Mesenteric fat pad (tissue), 1 donor: ENCODE data around the gene DIPK1B. TPM values are rescaled to one million over a fixed set of nuclear protein-coding genes. Genes with fewer than 3 reads are reported as not detected.
"Not testable (repeated sequence)": the region's sequence is repeated elsewhere in the genome, so short reads cannot be mapped to it uniquely, and the experiment has no call there.

ENCODE experiments used
- DNase-seq: peaks from one replicate; pipeline ENCODE4 v3.0.0-alpha.2; 2020; ENCODE audit warnings: low spot score
- total RNA-seq: library from RNA; stranded (reverse); fragmentation: NEBNext Ultra II Directional; extraction: Animal tissue kit (Norgen Biotek cat#: 25700); gene quantifications from one replicate; pipeline ENCODE4 v1.2.1, GENCODE V29; 2021
- donor health status: DM: yes; HTN: yes; CAD: no.

The DIPK1B gene
- total RNA-seq, 1 donor from 2014 or later: 3.9 TPM

- no peak for DNase-seq
These were observed 13.6 kb upstream of the DIPK1B start for GRCh38 chr9:136698635-136699246.

DNA sequence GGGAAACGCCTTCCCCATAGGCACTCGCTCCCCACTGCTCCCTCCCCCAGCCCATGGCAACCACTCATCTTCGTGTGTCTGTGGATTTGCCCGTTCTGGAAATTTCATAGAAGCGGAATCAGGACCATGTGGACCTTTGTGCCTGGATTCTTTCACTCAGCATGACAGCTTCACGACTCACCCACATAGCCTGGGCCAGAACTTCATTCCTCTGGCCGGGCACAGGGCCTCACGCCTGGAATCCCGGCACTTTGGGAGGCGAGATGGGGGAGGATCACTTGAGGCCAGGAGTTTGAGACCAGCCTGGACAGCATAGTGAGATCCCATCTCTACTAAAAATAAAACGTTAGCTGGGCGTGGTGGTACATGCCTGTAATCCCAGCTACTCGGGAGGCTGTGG, 12.1 kb upstream of the DIPK1B start:
- DNase-seq: no peak

DNA sequence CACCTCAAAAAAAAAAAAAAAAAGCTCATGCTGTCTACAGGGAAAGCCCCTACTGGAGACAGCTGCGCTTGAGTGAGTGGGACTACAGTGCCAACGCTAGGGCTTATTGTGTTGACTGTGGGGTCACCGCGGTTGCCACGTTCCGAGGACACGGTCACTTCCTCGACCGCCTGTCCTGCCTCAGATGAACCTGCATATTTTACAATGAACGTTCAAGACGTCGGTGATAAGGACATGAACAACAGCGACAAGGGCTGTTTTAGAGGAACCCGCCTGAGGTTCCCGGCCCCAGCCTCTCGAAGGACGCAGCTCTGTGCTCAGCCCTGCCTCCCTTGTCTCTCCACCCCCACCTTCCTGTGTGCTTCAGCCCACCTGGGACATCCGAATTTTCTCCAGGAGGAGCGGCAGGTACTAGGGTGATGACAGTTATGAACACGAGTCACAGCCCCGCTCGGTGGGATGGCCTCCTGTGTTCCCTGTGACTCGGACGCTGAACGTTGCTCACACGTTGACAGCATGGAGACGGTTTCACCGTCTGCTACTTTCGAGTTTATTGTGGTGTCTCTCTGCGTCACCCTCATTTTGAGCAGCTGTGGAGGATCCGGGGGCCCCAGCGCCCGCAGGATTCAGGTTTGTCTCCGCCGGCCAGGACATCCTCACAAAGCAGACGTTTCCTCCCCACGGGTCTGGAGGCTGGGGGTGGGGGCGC, 11.3 kb upstream of the DIPK1B start:
- DNase-seq: no peak

GRCh38 chr9:136701668-136702053, 10.7 kb upstream of the DIPK1B start:
- no peak for DNase-seq

- DNase-seq: no peak
These were observed 9.0 kb upstream of the DIPK1B start for GRCh38 chr9:136703276-136703860.

GRCh38 chr9:136704741-136705140, 7.6 kb upstream of the DIPK1B start:
- not testable (repeated sequence) for DNase-seq

DNA sequence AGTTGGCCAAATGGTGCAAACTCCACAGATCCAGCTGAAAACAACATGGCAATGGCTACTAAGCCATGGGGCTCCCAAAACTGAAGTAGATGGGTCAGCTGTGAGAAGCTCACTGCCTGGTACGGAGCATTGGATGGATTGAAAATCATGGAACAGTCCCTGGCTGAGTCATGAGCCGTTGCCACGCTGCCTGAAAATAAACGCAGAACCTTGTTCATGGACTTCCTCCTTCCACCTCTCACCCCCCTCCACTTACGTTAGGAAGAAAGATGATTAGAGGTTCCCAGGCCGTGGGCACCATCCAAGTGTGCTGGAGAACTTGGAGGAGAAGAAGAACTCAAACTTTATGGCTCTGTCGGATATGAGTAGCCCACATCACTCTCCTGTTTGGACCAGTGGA, 6.8 kb upstream of the DIPK1B start:
- no peak for DNase-seq

GRCh38 chr9:136707011-136707410, 5.4 kb upstream of the DIPK1B start:
- DNase-seq: no peak

DNA sequence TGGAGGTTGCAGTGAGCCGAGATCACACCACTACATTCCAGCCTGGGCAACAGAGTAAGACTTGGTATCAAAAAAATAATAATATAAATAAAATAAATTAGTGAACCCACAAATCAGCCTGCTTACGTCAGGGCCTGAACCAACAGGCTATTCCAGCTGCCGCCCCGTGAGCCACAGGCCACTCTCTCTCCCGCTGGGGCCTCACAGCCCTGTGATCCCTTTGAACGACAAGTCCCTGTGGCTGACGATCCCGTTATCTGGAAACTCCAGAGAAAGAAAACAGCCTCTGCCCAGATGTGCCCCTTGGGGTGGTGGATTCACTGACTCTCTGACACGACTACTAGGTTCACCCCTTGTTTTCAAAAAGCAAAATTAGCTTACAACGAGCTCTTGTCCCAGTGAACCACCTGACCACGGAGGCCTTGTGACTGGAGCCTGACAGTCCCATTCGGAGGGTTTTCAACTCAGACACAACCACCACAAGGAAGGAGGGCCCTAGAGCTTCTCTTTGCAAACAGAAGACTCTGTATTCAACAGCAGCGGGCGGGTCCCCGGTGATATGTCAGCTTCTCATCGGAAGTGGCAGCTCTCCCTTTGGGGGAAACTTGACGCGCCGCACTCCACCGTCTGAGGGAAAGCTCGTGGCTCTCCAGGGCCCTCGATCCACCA, 4.4 kb upstream of the DIPK1B start:
- DNase-seq: no peak

- DNase-seq: no peak
These were observed 2.8 kb upstream of the DIPK1B start for GRCh38 chr9:136709454-136710109.

- no peak for DNase-seq
These were observed 1.8 kb upstream of the DIPK1B start for GRCh38 chr9:136710543-136710942.

- DNase-seq: not testable (repeated sequence)
These were observed 1.1 kb upstream of the DIPK1B start for GRCh38 chr9:136711219-136711648.

GRCh38 chr9:136712690-136713544, 545 bp downstream of the DIPK1B start:
- DNase-seq: no peak

GRCh38 chr9:136713550-136713949, 1.2 kb downstream of the DIPK1B start:
- DNase-seq: no peak

DNA sequence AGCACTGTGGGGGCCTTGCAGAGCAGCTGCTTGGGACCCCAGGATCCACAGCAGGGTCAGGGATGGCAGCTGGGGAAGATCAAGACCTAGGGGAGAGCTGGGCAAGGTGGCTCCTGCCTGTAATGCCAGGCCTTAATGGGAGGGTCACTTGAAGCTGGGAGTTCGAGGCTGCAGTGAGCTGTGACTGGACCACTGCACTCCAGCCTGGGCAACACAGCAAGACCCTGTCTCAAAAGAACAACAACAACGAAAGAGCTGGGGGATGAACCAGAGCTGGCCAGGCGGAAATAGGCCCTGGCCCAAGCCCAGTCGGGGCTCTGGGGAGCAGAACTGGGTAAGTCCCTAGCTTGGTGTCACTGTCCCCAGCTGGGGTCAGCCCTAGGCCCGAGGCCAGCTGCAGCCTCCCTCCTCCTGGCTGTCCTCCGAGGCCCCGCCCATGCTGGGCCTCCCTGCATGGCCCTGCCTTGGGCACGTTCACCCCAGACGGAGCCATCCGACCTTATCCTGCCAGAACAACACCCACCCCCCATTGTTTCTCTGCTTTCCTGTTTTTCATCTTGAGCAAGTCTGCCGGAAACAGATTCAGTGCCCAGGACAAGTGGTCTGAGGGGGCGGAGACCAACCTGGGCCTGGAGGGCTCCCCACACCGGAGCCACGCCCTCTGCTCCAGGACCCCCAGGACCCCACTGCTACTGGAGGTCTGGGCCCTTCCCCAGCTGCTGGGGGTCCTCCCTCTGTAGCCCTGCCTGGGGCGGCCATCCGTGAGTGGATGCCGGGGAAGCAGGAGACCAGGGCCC, 1.9 kb downstream of the DIPK1B start:
- DNase-seq: no peak

- no peak for DNase-seq
These were observed 2.5 kb downstream of the DIPK1B start for GRCh38 chr9:136714893-136715274.

GRCh38 chr9:136717399-136717798, 5.0 kb downstream of the DIPK1B start:
- no peak for DNase-seq

- no peak for DNase-seq
These were observed 6.2 kb downstream of the DIPK1B start for GRCh38 chr9:136718345-136719194.
